Measurements from ENCODE around the gene GABRB2. TPM values are rescaled to one million over a fixed set of nuclear protein-coding genes. Genes with fewer than 3 reads are reported as not detected.
A peak's percentile ranks its signal among the peaks of the same experiment; 100 is the strongest.
"Not testable (repeated sequence)": the region's sequence is repeated elsewhere in the genome, so short reads cannot be mapped to it uniquely, and the experiment has no call there.

Gene GABRB2
- not detected for polyA plus RNA-seq (2013, experiment 1 of 2; ENCODE audit: insufficient read length)
- not detected for polyA plus RNA-seq (2013, experiment 2 of 2; ENCODE audit: insufficient read length)

- DNase-seq = peak; percentile 16
Observed at GRCh38 chr5:161546470-161547301, at the start of gene GABRB2. Gene GABRB2, minus strand, starts transcription at chr5:161546725. Its CDS starts 82 bp downstream, at chr5:161546643.

GRCh38 chr5:161585798-161586197 lies 39.3 kb upstream of the GABRB2 start:
- no peak for DNase-seq

DNA sequence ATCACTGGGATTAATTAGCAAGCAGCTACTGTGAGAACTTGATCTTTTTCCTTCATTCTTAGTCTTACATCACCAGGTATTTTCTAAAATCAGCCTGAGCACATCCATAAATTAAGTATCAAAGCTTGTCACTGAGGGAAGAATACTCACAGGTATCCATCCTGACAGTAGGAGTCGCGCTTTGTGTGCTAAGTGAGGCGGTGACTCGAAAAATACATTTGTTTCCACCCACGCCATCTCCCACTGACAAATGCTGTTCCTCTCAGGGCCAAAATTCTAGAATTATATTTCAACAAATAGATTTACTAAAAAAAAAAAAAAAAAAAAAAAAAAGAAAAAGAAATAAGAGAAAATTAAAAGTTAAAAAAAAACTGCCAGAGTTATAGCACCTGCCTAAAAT lies 34.1 kb upstream of the GABRB2 start:
- DNase-seq = no peak

GRCh38 chr5:161572914-161573313 lies 26.4 kb upstream of the GABRB2 start:
- no peak for DNase-seq

- DNase-seq = no peak
Observed at GRCh38 chr5:161566081-161566480, 19.6 kb upstream of the GABRB2 start.

GRCh38 chr5:161562446-161562845 lies 15.9 kb upstream of the GABRB2 start:
- DNase-seq = no peak

DNA sequence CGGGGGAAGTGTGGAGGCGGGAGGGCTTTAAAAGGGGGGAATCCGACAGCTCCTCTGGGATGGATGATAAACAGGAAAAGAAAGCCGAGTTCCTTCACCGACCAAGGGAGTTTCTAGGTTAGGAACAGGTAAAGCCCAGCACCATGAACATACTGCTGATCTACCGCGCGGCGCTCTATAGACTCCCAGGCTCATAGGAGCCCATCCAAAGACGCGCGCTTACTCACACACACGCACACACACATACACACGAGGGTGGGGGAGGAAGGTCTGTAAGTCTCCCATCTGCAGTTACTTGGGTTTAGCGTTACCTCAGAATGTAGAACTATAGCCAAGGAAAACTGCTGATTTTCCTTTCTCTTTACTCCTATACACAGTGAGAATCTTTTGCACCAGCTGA lies 2.6 kb upstream of the GABRB2 start:
- DNase-seq = no peak

- no peak for DNase-seq
Observed at GRCh38 chr5:161548487-161549094, 2.1 kb upstream of the GABRB2 start.

- no peak for DNase-seq
Observed at GRCh38 chr5:161547738-161548486, 1.4 kb upstream of the GABRB2 start.

DNA sequence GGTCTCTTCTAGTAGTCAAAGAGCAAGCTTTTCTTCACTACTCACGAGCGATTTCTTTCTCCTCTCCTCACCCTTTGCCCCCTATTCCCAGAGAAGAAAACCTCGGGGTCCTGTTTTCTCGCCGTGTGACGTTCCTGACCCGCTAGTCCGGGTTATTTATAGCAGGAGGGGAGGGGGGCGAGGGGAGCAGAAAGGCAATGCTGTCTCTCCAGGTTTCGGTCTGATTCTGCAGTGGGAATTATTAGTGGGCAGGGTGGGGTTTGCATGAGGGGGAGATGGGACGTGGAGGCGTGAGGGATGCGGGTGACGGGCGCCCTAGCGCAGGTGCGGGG lies 847 bp upstream of the GABRB2 start:
- DNase-seq = no peak

DNA sequence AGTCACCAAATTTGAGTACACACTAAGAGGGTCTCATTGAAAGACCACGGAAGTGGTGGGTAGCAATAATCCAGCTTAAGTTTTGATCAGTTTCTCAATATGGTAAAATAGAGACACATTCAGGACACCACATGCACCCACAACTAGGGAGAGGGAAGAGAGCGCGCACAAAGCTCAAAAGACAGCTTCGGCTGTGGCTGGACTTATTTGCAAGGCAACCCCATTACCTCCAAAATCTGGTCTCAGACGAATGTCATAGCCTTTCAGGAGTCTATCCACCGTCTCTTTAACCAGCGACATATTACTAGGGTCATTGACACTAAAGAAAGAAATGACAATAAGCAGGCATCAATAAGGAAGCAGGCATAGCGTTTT lies 443 bp downstream of the GABRB2 start:
- DNase-seq = no peak

GRCh38 chr5:161545344-161546094 lies 1.0 kb downstream of the GABRB2 start:
- no peak for DNase-seq

- DNase-seq = peak; percentile 21
Observed at GRCh38 chr5:161544350-161544765, 2.2 kb downstream of the GABRB2 start.

DNA sequence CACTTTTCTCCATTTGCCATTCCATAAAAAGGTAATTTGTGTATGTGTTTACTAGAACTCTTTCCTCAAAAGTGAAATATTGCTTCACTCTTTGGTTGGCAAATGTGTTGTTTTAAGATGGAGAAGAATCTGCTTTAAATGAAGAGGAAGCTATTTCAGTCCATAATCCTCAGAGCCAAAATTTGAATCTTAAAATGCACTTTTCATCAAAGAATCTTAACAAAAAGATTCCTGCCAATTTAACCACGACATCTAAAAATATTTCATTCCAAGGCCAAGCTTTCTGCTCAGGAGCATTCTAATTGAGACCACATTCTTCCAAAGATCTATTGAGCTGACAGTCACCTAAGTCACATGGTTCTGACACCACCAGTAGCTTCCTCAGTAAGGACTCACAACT lies 7.5 kb downstream of the GABRB2 start:
- no peak for DNase-seq

DNA sequence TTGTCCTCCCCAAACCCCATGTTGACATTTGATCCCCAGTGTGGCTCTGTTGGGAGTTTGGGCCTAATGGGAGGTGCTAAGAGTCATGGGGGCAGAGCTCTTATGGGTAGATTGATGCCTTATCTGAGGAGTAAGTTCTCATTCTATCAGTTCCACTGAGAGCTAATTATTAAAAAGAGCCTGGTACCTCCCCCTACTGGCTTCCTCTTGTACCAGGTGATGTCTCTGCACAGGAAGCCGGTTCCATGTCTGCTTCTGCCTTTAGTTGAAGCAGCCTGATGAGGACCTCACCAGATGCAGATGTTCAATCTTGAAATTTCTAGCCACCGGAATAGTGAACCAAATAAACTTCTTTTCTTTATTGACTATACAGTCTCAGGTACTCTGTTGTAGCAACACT lies 10.8 kb downstream of the GABRB2 start:
- DNase-seq = no peak

DNA sequence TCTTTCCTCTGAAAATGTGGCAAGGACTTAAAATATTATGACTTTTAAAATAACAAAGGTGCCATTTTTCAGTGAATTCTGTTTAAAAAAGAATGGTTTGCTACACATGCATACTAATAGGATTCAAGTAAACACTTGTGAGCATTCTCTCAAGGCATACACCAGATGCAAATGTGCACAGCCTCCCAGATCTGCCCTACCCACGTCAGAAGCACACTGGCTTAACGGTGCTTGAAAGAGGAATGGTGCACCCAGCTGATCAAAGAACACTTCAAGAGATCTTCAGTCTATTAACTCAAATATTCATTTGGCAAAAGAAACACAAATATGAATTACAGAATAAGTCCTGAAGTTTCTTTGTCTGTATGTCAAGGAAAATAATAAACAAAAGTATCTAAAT lies 15.8 kb downstream of the GABRB2 start:
- no peak for DNase-seq

DNA sequence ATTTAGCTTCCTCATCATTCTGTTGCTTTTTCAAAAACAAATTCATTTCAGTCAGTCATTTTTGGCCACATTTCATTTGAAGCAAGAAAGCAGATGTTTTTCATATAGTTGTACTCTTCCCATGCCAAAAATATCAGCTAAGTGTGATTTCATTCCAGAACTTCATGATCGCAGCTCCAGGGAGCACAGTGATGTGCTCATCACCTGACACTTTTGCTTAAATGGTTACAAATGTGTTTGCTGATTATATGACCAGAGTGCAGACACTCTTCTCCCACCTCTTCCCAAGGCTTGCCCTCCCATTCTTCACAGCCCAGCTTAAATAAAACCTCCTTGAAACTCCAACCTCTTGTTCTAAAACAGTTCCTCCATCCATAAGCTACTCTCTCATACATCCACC lies 32.6 kb downstream of the GABRB2 start:
- DNase-seq = no peak

- no peak for DNase-seq
Observed at GRCh38 chr5:161507591-161507990, 38.9 kb downstream of the GABRB2 start.

DNA sequence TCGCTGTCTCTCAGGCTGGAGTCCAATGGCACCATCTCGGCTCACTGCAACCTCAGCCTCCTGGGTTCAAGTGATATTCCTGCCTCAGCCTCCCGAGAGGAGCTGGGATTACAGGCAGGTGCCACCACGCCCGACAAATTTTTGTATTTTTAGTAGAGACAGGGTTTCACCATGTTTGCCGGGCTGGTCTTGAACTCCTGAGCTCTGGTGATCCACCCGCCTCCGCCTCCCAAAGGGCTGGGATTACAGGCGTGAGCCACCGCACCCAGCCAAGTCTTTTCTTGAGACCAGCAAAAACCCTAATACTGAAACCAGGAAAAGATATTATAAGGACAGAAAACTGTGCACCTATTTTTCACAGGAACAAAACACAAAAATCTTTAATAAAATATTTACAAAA lies 41.4 kb downstream of the GABRB2 start:
- not testable (repeated sequence) for DNase-seq

- DNase-seq = no peak
Observed at GRCh38 chr5:161498531-161498930, 48.0 kb downstream of the GABRB2 start.

GRCh38 chr5:161483721-161484120 lies 62.8 kb downstream of the GABRB2 start:
- no peak for DNase-seq

DNA sequence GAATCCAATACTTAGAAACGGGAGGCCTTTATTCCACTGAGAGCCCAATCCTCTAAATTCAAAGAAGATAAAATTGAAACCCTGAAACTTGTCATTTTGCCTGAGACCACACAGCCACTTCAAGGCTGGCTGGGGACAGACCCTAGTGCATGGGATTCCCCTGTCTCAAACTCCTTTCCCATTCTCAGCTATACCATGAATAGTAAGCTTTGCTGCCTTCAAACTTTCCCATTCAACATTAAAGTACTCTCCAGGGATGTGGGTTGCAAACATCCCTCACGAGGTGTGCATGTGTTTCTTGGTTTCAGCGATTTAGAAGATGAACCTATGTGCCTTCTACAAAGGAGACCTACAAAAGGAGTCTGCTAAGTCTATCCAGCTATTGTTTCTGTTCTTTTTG lies 64.6 kb downstream of the GABRB2 start:
- DNase-seq = no peak
